Stimulated activated memory B cell treated with anti-CD40 and anti-IgM and Interleukin-4, amounts not matched to agents 10 μg/mL and 1 μg/mL and 100 μg/mL, for 72 hours (primary cell): ENCODE measurements around the gene PKP4.
"Not testable (repeated sequence)": the region's sequence is repeated elsewhere in the genome, so short reads cannot be mapped to it uniquely, and the experiment has no call there.

Experiments used
- ATAC-seq: fragments of 150-1000 bp; cut with Tn5 transposase; 2 replicates; pipeline ENCODE4 v1.10.0; 2021
- H3K27ac Mint-ChIP-seq: one replicate; pipeline ENCODE4 v1.8.0; 2022; ENCODE audit warnings: mild to moderate bottlenecking, mixed read lengths
- H3K27me3 Mint-ChIP-seq: one replicate; pipeline ENCODE4 v1.8.0; 2022; ENCODE audit warnings: mixed read lengths
- H3K36me3 Mint-ChIP-seq: one replicate; pipeline ENCODE4 v1.8.0; 2022; ENCODE audit warnings: mixed read lengths
- H3K4me1 Mint-ChIP-seq: one replicate; pipeline ENCODE4 v1.8.0; 2022; ENCODE audit warnings: mixed read lengths
- H3K4me3 Mint-ChIP-seq: one replicate; pipeline ENCODE4 v1.8.0; 2022; ENCODE audit warnings: mild to moderate bottlenecking, moderate library complexity, mixed read lengths
- H3K9me3 Mint-ChIP-seq: one replicate; pipeline ENCODE4 v1.8.0; 2022; ENCODE audit warnings: mixed read lengths

PKP4 gene

DNA sequence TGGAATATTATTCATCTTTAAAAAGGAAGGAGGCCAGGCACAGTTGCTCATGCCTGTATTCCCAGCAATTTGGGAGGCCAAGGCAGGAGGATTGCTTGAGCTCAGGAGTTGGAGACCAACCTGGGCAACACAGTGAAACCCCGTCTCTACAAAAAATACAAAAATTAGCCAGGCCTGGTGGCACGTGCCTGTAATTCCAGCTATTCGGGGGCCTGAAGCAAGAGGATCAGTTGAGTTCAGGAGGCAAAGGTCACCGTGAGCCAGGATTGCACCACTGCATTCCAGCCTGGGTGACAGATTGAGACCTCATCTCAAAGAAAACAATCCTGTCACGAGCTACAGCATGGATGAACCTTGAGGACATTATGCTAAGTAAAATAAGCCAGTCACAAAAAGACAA is 239.0 kb downstream of the PKP4 start:
- H3K4me1 Mint-ChIP-seq, H3K27ac Mint-ChIP-seq, H3K27me3 Mint-ChIP-seq, H3K4me3 Mint-ChIP-seq, ATAC-seq, H3K9me3 Mint-ChIP-seq, H3K36me3 Mint-ChIP-seq: not testable (repeated sequence)

GRCh38 chr2:158699323-158699722 is 242.6 kb downstream of the PKP4 start:
- no peak overlapping the region for H3K27ac Mint-ChIP-seq
- H3K9me3 Mint-ChIP-seq, result peaks cover 9% of the 10 kb centered on the region
- no peaks in the 10 kb centered on the region for H3K36me3 Mint-ChIP-seq
- no peak overlapping the region for H3K4me3 Mint-ChIP-seq
- no peak for ATAC-seq
- no peaks in the 10 kb centered on the region for H3K4me1 Mint-ChIP-seq
- H3K27me3 Mint-ChIP-seq, result peaks cover 8% of the 10 kb centered on the region

GRCh38 chr2:158701101-158701500 is 244.3 kb downstream of the PKP4 start:
- peaks cover 16% of the 10 kb centered on the region for H3K9me3 Mint-ChIP-seq
- no peaks in the 10 kb centered on the region for H3K36me3 Mint-ChIP-seq
- H3K4me1 Mint-ChIP-seq, result no peaks in the 10 kb centered on the region
- no peak overlapping the region for H3K4me3 Mint-ChIP-seq
- peaks cover 8% of the 10 kb centered on the region for H3K27me3 Mint-ChIP-seq
- no peak for ATAC-seq
- no peak overlapping the region for H3K27ac Mint-ChIP-seq

- no peak for ATAC-seq
- Mint-ChIP-seq H3K27me3 (no peaks in the 10 kb centered on the region), H3K36me3 (no peaks in the 10 kb centered on the region), H3K9me3 (peaks cover 7% of the 10 kb centered on the region), H3K4me3 (no peak overlapping the region), H3K27ac (no peak overlapping the region), H3K4me1 (no peaks in the 10 kb centered on the region)
Measured at GRCh38 chr2:158702740-158703139, 246.0 kb downstream of the PKP4 start.

- H3K4me1 Mint-ChIP-seq, H3K9me3 Mint-ChIP-seq, ATAC-seq, H3K36me3 Mint-ChIP-seq, H3K27me3 Mint-ChIP-seq, H3K4me3 Mint-ChIP-seq, H3K27ac Mint-ChIP-seq: not testable (repeated sequence)
Measured at GRCh38 chr2:158704724-158705465, 248.1 kb downstream of the PKP4 start.

DNA sequence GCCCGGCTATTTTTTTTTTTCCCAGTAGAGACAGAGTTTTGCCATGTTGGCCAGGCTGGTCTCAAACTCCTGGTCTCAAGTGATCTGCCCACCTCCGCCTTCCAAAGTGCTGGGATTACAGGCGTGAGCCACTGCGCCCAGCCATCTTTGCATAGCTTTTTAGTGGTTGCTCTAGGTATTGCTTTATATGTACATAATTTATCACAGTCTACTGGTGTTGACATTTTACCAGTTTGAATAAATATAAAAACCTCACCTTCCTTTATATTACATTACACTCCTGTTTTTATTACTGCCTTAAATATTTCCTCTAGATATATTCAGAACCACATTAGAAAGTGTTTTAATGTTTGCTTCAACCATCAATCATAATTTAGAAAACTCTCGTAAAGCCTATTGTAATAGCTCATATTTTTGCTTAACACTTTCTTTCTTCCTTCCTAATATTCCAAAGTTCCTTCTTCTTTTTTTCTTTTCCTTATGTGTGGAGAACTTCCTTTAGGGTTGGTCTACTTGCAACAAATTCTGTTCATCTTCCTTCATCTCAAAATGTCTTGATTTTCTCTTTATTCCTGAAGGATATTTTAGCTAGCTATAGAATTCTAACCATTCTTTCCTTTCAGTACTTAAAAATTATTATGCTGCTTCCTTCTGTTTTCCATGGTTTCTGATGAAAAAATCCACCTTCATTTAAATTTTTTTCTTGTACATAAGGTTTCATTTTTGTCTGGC is 256.2 kb downstream of the PKP4 start:
- Mint-ChIP-seq H3K4me3 (no peak overlapping the region), H3K4me1 (no peaks in the 10 kb centered on the region), H3K9me3 (peaks cover 6% of the 10 kb centered on the region), H3K36me3 (no peaks in the 10 kb centered on the region), H3K27me3 (no peaks in the 10 kb centered on the region), H3K27ac (no peak overlapping the region)
- ATAC-seq, result no peak

GRCh38 chr2:158713523-158714138 is 256.9 kb downstream of the PKP4 start:
- H3K4me1 Mint-ChIP-seq, result no peaks in the 10 kb centered on the region

DNA sequence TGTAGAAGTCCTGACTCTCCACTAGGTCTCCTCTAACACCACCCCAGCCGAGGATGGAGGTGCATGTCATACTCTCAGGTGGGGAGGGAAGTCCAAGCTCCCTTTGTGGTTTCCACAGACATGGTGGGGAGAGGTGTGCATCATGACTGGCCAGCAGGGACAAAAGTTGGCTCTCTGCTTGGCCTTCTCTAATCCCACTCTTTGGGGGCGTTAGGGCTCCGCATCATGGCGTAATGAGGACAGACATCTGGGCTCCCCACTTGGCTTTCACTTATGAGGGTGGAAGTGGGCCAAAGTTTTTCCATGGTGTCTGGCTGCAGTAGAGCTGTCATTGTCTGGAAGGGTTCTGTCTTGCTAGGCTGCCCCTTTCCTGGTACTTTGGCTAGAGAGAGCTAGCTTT is 257.7 kb downstream of the PKP4 start:
- ATAC-seq, result no peak
- Mint-ChIP-seq H3K9me3 (peaks cover 6% of the 10 kb centered on the region), H3K36me3 (no peaks in the 10 kb centered on the region), H3K27me3 (no peaks in the 10 kb centered on the region), H3K27ac (no peak overlapping the region), H3K4me3 (no peak overlapping the region), H3K4me1 (no peaks in the 10 kb centered on the region)

More at GRCh38 chr2:158713523-158714138, 256.9 kb downstream of the PKP4 start:
- Mint-ChIP-seq H3K4me3 (no peak overlapping the region), H3K36me3 (no peaks in the 10 kb centered on the region), H3K27ac (no peak overlapping the region), H3K9me3 (peaks cover 6% of the 10 kb centered on the region), H3K27me3 (no peaks in the 10 kb centered on the region)
- ATAC-seq, result no peak

- Mint-ChIP-seq H3K36me3 (no peaks in the 10 kb centered on the region), H3K4me3 (no peak overlapping the region), H3K27me3 (no peaks in the 10 kb centered on the region), H3K9me3 (peaks cover 6% of the 10 kb centered on the region), H3K4me1 (no peaks in the 10 kb centered on the region), H3K27ac (no peak overlapping the region)
- no peak for ATAC-seq
Measured at GRCh38 chr2:158715357-158715756, 258.6 kb downstream of the PKP4 start.

DNA sequence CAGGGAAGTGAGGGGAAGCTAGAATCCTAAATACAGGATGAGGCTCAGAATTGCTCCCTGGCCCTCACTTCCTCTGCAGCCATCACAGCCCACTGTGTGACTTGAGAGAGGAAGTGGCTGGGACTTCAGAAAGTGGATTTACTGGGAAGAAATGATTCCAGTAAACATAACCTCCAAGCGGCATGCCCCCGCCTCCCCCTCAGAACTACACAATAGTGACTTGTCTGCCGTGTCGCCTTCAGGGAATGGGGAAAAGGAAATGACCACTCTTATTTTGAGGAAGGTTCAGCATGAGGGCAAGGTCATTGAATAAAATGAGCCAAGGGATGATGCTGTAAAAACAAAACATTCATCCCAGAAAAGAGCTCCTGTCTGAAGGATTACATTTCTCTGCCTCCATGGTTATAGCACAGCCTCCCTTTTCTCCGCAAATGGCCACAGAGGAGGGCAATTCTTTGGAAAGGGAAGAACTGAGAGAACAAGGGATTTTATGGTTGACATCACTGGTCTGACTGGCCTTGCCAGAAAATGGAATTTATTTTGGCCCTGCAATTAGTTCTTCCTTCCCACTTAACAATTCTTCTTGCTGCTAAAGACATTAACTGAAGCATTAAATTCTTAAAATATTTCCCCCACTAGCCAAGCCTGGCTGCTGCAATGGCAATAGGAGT is 259.5 kb downstream of the PKP4 start:
- peaks cover 6% of the 10 kb centered on the region for H3K9me3 Mint-ChIP-seq
- H3K27ac Mint-ChIP-seq, result no peak overlapping the region
- no peak for ATAC-seq
- no peaks in the 10 kb centered on the region for H3K36me3 Mint-ChIP-seq
- H3K4me1 Mint-ChIP-seq, result no peaks in the 10 kb centered on the region
- no peak overlapping the region for H3K4me3 Mint-ChIP-seq
- no peaks in the 10 kb centered on the region for H3K27me3 Mint-ChIP-seq

DNA sequence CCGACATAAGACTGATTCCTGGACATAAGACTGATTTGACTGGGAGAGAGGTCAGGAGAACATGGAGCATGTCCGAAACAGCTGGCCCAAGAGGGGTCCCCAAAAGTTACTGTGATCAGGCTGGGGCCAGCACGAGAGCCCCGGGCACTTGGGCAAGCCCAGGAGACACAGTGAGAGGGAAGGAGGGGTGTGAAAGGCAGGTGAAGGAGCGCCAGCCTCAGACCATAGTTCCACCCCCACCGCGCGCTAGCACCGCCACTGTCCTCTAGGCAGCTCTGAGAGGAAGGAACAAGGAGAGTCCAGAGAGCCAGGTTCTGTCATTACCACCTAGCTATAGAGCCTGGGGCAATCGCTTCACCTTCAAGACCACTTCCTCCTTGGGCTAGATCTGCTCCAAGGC is 260.2 kb downstream of the PKP4 start:
- Mint-ChIP-seq H3K4me3 (no peak overlapping the region), H3K36me3 (no peaks in the 10 kb centered on the region), H3K4me1 (no peaks in the 10 kb centered on the region), H3K27ac (no peak overlapping the region), H3K9me3 (peaks cover 6% of the 10 kb centered on the region), H3K27me3 (no peaks in the 10 kb centered on the region)
- ATAC-seq, result no peak

DNA sequence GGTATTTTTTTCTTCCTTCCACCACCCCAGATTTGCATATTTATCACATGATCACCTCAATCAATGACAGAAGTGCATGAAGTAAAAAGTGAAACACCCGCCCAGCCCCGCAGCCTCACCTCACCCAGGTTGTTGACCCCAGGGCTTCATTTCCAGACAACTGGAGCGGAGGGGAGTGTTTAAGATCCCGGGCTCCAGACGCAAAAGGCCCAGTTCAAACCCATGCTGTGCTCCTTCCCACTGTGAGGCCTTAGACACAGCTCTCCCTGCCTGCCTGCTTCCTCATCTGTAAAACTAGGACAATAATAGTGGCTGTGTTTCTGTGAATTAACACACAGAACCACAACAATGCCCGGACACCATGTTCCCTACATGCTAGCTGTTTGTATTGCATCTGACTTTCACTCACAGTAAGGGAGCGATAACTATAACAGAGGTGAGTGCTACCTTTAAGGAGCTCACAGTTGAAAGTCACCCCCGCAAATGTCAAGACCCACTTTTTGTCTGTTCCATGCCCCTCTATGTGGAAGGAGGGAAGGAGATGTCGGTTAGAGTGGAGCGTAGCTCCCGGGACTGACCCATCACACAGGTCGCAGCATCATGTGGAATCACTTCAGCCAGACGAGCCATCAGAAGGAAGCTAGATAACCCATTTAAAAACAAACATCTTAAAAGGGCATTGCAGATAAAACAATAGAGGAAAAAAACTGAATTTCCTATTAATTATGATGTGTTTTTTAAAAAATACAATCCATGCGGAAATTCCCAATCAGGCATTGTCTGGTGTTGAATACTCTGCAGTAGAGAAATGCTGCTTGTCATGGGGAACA is 260.8 kb downstream of the PKP4 start:
- H3K27ac Mint-ChIP-seq, result no peak overlapping the region
- H3K36me3 Mint-ChIP-seq, result no peaks in the 10 kb centered on the region
- no peaks in the 10 kb centered on the region for H3K4me1 Mint-ChIP-seq
- no peak overlapping the region for H3K4me3 Mint-ChIP-seq
- H3K9me3 Mint-ChIP-seq, result peaks cover 6% of the 10 kb centered on the region
- ATAC-seq, result no peak
- no peaks in the 10 kb centered on the region for H3K27me3 Mint-ChIP-seq

DNA sequence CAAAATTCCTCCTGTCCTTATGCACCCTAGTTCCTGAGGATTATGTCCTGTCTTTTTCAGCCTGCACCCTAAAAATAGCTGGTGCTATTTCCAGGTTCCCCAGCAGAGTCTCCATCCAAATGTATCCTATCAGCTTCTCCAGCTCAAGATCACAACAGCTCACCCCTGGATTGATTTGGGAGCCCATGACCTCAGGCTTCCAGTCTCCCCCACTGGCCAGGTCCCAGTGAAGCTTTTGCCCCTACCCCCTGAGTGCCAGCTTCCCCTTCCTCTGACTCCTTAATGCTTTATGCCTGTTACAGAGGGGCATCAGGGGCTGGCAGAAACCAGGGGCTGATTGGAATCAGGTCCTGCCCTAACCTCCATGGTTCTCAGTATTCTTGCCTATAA is 261.4 kb downstream of the PKP4 start:
- H3K4me1 Mint-ChIP-seq, result no peaks in the 10 kb centered on the region
- H3K36me3 Mint-ChIP-seq, result no peaks in the 10 kb centered on the region
- H3K9me3 Mint-ChIP-seq, result peaks cover 3% of the 10 kb centered on the region
- no peak overlapping the region for H3K27ac Mint-ChIP-seq
- H3K27me3 Mint-ChIP-seq, result no peaks in the 10 kb centered on the region
- no peak overlapping the region for H3K4me3 Mint-ChIP-seq
- ATAC-seq, result no peak

GRCh38 chr2:158718851-158719250 is 262.1 kb downstream of the PKP4 start:
- Mint-ChIP-seq H3K36me3 (no peaks in the 10 kb centered on the region), H3K27me3 (peaks cover 2% of the 10 kb centered on the region), H3K27ac (no peak overlapping the region), H3K9me3 (no peaks in the 10 kb centered on the region), H3K4me3 (no peak overlapping the region), H3K4me1 (no peaks in the 10 kb centered on the region)
- ATAC-seq, result no peak

GRCh38 chr2:158719403-158719802 is 262.7 kb downstream of the PKP4 start:
- no peak for ATAC-seq
- Mint-ChIP-seq H3K27me3 (peaks cover 7% of the 10 kb centered on the region), H3K36me3 (no peaks in the 10 kb centered on the region)

More at GRCh38 chr2:158719403-158719802, 262.7 kb downstream of the PKP4 start:
- Mint-ChIP-seq H3K4me1 (no peaks in the 10 kb centered on the region), H3K9me3 (no peaks in the 10 kb centered on the region), H3K27ac (no peak overlapping the region), H3K4me3 (no peak overlapping the region)
